Choroid plexus epithelial cell (primary cell): ENCODE results near the gene CD48.
"Not testable (repeated sequence)": the region's sequence is repeated elsewhere in the genome, so short reads cannot be mapped to it uniquely, and the experiment has no call there.

ENCODE experiments used
- DNase-seq: peaks from one replicate; pipeline ENCODE4 v3.0.0-alpha.2; 2010; ENCODE audit warnings: low read depth
- H3K4me3 ChIP-seq: 2 replicates; pipeline ENCODE4 v1.5.1; 2011; ENCODE audit warnings: low read depth, mild to moderate bottlenecking, control low read depth, low read length, moderate library complexity
- TF ChIP-seq, protein P1 (sequence below): conservative IDR thresholded peaks from 2 replicates; pipeline ENCODE4 v1.5.1; 2011; ENCODE audit warnings: low read depth, mild to moderate bottlenecking, control low read depth, inconsistent platforms, low read length, moderate library complexity

Gene CD48

DNA sequence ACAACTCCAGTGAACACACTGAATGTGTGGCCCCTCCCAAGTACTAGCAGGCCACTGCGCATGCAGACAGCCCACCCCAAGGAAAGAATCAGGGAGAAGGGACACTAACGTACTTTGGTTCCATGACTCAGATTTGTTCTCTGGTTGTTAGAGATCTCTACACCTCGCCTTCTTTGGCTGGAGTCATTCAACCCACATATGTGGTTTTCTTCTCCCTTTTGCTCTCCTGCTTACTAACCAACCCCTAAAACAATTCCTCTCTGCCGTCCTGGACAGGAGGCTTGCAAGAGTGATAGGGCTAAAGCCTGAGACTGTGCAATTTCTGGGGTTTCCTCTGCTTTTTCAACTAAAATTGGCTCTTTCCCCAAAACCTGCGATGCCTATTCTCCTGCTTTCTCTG, 5.7 kb upstream of the CD48 start:
- DNase-seq = no peak
- TF ChIP-seq, protein P1, sequence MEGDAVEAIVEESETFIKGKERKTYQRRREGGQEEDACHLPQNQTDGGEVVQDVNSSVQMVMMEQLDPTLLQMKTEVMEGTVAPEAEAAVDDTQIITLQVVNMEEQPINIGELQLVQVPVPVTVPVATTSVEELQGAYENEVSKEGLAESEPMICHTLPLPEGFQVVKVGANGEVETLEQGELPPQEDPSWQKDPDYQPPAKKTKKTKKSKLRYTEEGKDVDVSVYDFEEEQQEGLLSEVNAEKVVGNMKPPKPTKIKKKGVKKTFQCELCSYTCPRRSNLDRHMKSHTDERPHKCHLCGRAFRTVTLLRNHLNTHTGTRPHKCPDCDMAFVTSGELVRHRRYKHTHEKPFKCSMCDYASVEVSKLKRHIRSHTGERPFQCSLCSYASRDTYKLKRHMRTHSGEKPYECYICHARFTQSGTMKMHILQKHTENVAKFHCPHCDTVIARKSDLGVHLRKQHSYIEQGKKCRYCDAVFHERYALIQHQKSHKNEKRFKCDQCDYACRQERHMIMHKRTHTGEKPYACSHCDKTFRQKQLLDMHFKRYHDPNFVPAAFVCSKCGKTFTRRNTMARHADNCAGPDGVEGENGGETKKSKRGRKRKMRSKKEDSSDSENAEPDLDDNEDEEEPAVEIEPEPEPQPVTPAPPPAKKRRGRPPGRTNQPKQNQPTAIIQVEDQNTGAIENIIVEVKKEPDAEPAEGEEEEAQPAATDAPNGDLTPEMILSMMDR = no peak
- H3K4me3 ChIP-seq = no peak overlapping the region

DNA sequence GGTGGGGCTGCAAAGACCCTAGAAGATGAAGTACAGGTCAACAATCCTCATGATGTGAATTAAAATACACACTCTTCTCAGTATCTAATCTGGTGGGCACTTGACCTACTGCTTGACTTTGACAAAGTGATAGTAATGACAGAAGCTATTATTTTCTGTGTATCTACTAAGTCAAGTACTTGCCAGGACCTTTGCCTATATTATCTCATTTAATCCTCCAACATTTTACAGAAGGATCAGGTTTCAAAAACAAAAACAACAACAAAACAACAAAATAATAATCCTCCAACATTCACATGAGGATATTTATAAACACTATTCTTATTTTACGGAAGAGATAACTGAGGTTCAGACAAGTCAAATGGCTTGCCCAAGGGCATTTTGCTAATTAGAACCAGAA, 4.4 kb upstream of the CD48 start:
- DNase-seq = no peak
- TF ChIP-seq, protein P1 = no peak
- no peak overlapping the region for H3K4me3 ChIP-seq

DNA sequence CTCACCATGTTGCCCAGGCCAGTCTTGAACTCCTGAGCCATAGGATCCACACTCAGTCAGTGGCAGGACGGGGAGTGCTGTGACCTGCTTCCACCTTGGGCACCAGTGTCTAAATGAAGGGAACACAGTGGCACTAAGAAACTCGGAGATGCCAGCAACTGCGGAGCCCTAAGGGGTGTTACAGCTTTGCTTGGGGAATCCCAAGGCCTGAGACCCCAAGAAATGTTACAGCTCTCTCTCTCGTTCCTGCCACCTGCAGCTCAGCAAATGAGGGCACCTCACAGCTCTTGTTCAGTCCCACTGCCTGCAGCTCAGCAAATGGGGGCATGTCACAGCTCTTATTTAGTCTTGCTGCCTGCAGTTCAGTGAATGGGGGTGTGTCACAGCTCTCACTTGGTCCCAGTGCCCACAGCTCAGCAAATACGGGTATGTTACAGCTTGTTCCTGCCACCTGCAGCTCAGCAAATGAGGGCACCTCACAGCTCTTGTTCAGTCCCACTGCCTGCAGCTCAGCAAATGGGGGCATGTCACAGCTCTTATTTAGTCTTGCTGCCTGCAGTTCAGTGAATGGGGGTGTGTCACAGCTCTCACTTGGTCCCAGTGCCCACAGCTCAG, 2.5 kb upstream of the CD48 start:
- not testable (repeated sequence) for DNase-seq, H3K4me3 ChIP-seq

DNA sequence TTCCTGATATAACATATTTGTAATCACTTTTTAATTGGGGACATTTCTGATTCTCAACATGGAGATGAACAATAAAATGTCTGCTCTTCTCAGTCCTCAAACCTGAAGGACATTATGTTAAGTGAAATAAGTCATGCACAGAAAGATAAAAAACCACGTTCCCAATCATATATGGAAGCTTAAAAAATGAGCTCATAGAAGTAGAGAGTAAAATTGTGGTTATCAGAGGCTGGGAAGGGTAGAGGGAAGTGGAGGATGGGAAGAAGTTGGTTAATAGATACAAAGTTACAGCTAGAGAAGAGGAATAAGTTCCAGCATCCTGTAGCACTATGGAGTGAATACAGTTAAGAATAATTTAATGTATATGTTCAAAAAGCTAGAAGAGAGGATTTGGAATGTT, 1.5 kb upstream of the CD48 start:
- TF ChIP-seq, protein P1 = no peak
- H3K4me3 ChIP-seq = no peak overlapping the region
- no peak for DNase-seq

DNA sequence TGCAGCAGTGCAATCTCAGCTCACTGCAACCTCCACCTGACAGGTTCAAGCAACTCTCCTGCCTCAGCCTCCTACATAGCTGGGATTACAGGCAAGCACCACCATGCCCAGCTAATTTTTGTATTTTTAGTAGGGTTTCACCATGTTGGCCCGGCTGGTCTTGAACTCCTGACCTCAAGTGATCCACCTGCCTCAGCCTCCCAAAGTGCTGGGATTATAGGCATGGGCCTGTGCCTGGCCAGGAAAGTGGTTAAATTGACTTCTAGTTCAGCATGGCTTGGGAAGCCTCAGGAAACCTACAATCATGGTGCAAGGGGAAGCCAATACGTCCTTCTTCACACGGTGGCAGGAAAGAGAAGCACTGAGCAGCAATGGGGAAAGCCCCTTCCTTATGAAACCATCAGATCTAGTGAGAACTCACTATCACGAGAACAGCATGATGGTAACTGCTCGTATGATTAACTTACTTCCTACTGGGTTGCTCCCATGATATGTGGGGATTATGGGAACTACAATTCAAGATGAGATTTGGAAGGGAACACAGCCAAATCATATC, 981 bp upstream of the CD48 start:
- not testable (repeated sequence) for H3K4me3 ChIP-seq, DNase-seq

DNA sequence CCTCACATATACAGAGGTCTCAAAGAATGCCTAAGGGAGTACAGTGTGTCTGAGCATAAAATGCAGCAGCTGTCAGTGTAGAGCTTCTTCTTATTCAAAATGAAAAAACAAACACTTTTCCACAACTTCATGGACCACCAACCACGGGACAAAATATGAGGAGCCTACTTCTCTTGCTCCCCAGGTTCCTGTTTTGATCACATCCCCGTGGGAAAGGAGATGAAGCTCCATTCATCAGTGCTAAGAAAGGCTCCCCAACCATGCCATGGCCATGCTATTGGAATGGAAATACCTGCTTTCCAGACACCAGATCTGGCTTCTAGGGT, 383 bp downstream of the CD48 start:
- TF ChIP-seq, protein P1 = no peak
- H3K4me3 ChIP-seq = no peak overlapping the region
- DNase-seq = no peak

DNA sequence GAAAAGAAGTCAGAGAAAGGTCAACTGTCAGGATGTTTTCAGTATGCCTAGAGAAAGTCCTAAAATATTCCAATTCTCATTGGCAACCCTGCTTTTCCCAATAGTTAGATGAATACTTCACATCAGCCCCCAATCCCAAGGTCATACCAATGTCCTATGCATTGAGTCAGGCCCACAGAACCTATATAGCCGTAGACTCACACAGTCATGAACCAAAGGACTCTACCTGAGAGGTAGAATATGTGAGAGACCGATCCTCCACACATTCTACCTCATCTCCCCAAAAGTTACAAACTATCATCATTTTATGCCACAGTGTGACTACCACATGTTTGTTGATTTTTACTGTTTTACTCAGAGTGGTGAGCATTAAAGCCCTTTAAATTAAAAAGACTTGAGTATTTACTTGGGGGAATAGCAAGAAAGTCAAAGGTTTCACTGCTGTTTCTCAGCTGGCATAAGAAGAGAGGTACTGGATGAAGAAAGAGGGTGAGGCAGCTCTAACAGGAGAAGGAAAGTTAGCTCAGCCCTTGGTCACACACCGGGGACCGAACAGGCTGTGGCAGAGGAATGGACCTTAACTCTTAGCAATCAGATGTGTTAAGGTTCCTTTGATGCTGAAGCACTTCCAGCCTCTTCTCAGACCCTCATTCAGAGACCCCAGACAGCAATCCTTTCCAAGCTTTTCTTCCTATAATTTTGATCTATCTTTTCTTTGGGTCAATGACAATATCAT, 937 bp downstream of the CD48 start:
- no peak for DNase-seq
- H3K4me3 ChIP-seq = no peak overlapping the region
- TF ChIP-seq, protein P1 = no peak

DNA sequence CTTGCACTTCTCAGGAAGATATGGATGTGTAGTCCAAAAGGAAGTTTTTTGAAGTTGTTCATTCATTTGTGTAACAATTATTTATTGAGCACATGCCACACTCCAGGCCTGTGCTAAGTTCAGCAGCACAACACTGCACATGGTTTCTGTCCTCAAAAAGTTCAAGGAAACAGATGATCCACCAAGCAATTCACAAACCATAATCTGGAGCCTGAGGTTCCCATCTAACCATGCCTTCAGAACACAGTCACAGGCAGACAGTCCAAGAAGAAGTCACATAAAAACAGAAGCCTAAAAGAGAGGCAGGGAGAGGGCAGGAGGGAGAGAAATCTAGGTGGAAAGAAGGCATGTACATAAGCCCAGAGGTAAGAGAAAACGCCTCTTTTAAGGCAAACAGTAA, 1.9 kb downstream of the CD48 start:
- TF ChIP-seq, protein P1 = no peak
- H3K4me3 ChIP-seq = no peak overlapping the region
- DNase-seq = no peak
